Measurements from ENCODE around the gene NAPEPLD.
"Not testable (repeated sequence)": the region's sequence is repeated elsewhere in the genome, so short reads cannot be mapped to it uniquely, and the experiment has no call there.

NAPEPLD gene

GRCh38 chr7:103151993-103152676 lies 3.2 kb upstream of the NAPEPLD start:
- H3K36me3 Mint-ChIP-seq: peaks cover 12% of the 10 kb centered on the region
- not testable (repeated sequence) for H3K9me3 Mint-ChIP-seq, H3K27ac Mint-ChIP-seq, ATAC-seq, H3K27me3 Mint-ChIP-seq, H3K4me3 Mint-ChIP-seq
- H3K4me1 Mint-ChIP-seq: peaks cover 48% of the 10 kb centered on the region

- Mint-ChIP-seq H3K4me3 (peak overlapping the region; percentile 93), H3K27ac (peak overlapping the region; percentile 94), H3K36me3 (peaks cover 12% of the 10 kb centered on the region), H3K4me1 (peaks cover 51% of the 10 kb centered on the region), H3K9me3 (no peaks in the 10 kb centered on the region), H3K27me3 (no peaks in the 10 kb centered on the region)
- no peak for ATAC-seq
Measured at GRCh38 chr7:103150192-103150591, 1.3 kb upstream of the NAPEPLD start.

- no peaks in the 10 kb centered on the region for H3K9me3 Mint-ChIP-seq
- peak overlapping the region; percentile 94 for H3K27ac Mint-ChIP-seq
- H3K4me3 Mint-ChIP-seq: peak overlapping the region; percentile 93
- ATAC-seq: peak; percentile 49
- peaks cover 51% of the 10 kb centered on the region for H3K4me1 Mint-ChIP-seq
- H3K27me3 Mint-ChIP-seq: no peaks in the 10 kb centered on the region
- peaks cover 12% of the 10 kb centered on the region for H3K36me3 Mint-ChIP-seq
Measured at GRCh38 chr7:103149808-103150180, 895 bp upstream of the NAPEPLD start.

GRCh38 chr7:103148131-103148993 lies 537 bp downstream of the NAPEPLD start:
- Mint-ChIP-seq H3K36me3 (peaks cover 12% of the 10 kb centered on the region), H3K27me3 (no peaks in the 10 kb centered on the region), H3K4me1 (peaks cover 44% of the 10 kb centered on the region), H3K4me3 (peak overlapping the region; percentile 93), H3K27ac (peak overlapping the region; percentile 94), H3K9me3 (no peaks in the 10 kb centered on the region)
- ATAC-seq: no peak

GRCh38 chr7:103144754-103145153 lies 4.1 kb downstream of the NAPEPLD start:
- H3K9me3 Mint-ChIP-seq, H3K27me3 Mint-ChIP-seq, H3K27ac Mint-ChIP-seq, H3K4me3 Mint-ChIP-seq, ATAC-seq: not testable (repeated sequence)
- peaks cover 30% of the 10 kb centered on the region for H3K4me1 Mint-ChIP-seq
- H3K36me3 Mint-ChIP-seq: peaks cover 17% of the 10 kb centered on the region

- Mint-ChIP-seq H3K4me1 (peaks cover 27% of the 10 kb centered on the region), H3K27ac (no peak overlapping the region), H3K27me3 (no peaks in the 10 kb centered on the region), H3K36me3 (peaks cover 17% of the 10 kb centered on the region), H3K9me3 (no peaks in the 10 kb centered on the region), H3K4me3 (no peak overlapping the region)
- no peak for ATAC-seq
Measured at GRCh38 chr7:103143868-103144267, 5.0 kb downstream of the NAPEPLD start.

GRCh38 chr7:103142494-103142893 lies 6.4 kb downstream of the NAPEPLD start:
- H3K4me1 Mint-ChIP-seq: peaks cover 15% of the 10 kb centered on the region
- H3K27me3 Mint-ChIP-seq: no peaks in the 10 kb centered on the region
- ATAC-seq: no peak
- H3K27ac Mint-ChIP-seq: no peak overlapping the region
- no peak overlapping the region for H3K4me3 Mint-ChIP-seq
- H3K36me3 Mint-ChIP-seq: peaks cover 17% of the 10 kb centered on the region
- no peaks in the 10 kb centered on the region for H3K9me3 Mint-ChIP-seq

GRCh38 chr7:103141753-103142404 lies 7.0 kb downstream of the NAPEPLD start:
- Mint-ChIP-seq H3K36me3 (peaks cover 17% of the 10 kb centered on the region), H3K27me3 (no peaks in the 10 kb centered on the region), H3K9me3 (no peaks in the 10 kb centered on the region), H3K4me3 (no peak overlapping the region), H3K27ac (no peak overlapping the region), H3K4me1 (peaks cover 9% of the 10 kb centered on the region)
- no peak for ATAC-seq

- Mint-ChIP-seq H3K4me1 (no peaks in the 10 kb centered on the region), H3K27ac (no peak overlapping the region), H3K9me3 (no peaks in the 10 kb centered on the region), H3K27me3 (no peaks in the 10 kb centered on the region), H3K4me3 (no peak overlapping the region), H3K36me3 (peaks cover 17% of the 10 kb centered on the region)
- no peak for ATAC-seq
Measured at GRCh38 chr7:103140685-103141084, 8.2 kb downstream of the NAPEPLD start.

GRCh38 chr7:103140061-103140460 lies 8.8 kb downstream of the NAPEPLD start:
- Mint-ChIP-seq H3K4me3 (no peak overlapping the region), H3K27me3 (no peaks in the 10 kb centered on the region), H3K36me3 (peaks cover 17% of the 10 kb centered on the region), H3K4me1 (no peaks in the 10 kb centered on the region), H3K9me3 (no peaks in the 10 kb centered on the region), H3K27ac (no peak overlapping the region)
- ATAC-seq: no peak

GRCh38 chr7:103134836-103135554 lies 13.9 kb downstream of the NAPEPLD start:
- H3K4me1 Mint-ChIP-seq: peaks cover 17% of the 10 kb centered on the region
- H3K27ac Mint-ChIP-seq: no peak overlapping the region
- ATAC-seq: no peak
- no peak overlapping the region for H3K4me3 Mint-ChIP-seq
- H3K9me3 Mint-ChIP-seq: no peaks in the 10 kb centered on the region
- H3K36me3 Mint-ChIP-seq: no peaks in the 10 kb centered on the region
- H3K27me3 Mint-ChIP-seq: no peaks in the 10 kb centered on the region

GRCh38 chr7:103132995-103133688 lies 15.8 kb downstream of the NAPEPLD start:
- no peaks in the 10 kb centered on the region for H3K9me3 Mint-ChIP-seq
- no peak overlapping the region for H3K4me3 Mint-ChIP-seq
- H3K27ac Mint-ChIP-seq: no peak overlapping the region
- no peaks in the 10 kb centered on the region for H3K27me3 Mint-ChIP-seq
- H3K36me3 Mint-ChIP-seq: peaks cover 5% of the 10 kb centered on the region
- peaks cover 20% of the 10 kb centered on the region for H3K4me1 Mint-ChIP-seq
- ATAC-seq: no peak

GRCh38 chr7:103130901-103131624 lies 17.8 kb downstream of the NAPEPLD start:
- Mint-ChIP-seq H3K27me3 (no peaks in the 10 kb centered on the region), H3K9me3 (no peaks in the 10 kb centered on the region), H3K36me3 (peaks cover 13% of the 10 kb centered on the region), H3K4me1 (peaks cover 20% of the 10 kb centered on the region), H3K4me3 (no peak overlapping the region), H3K27ac (no peak overlapping the region)
- ATAC-seq: no peak
